Stimulated activated CD8-positive, alpha-beta memory T cell treated with anti-CD3 and anti-CD28 coated beads, Interleukin-15, amount 100 ng/mL, for 4 hours (primary cell): Measurements from ENCODE around the gene ZSWIM8.
"Not testable (repeated sequence)": the region's sequence is repeated elsewhere in the genome, so short reads cannot be mapped to it uniquely, and the experiment has no call there.

ENCODE experiments used
- DNase-seq, 2 donors: peaks; one replicate each; pipeline ENCODE4 v3.0.0-alpha.2; 2020; ENCODE audit warnings: low read depth in 2 of 2

The ZSWIM8 gene

DNA sequence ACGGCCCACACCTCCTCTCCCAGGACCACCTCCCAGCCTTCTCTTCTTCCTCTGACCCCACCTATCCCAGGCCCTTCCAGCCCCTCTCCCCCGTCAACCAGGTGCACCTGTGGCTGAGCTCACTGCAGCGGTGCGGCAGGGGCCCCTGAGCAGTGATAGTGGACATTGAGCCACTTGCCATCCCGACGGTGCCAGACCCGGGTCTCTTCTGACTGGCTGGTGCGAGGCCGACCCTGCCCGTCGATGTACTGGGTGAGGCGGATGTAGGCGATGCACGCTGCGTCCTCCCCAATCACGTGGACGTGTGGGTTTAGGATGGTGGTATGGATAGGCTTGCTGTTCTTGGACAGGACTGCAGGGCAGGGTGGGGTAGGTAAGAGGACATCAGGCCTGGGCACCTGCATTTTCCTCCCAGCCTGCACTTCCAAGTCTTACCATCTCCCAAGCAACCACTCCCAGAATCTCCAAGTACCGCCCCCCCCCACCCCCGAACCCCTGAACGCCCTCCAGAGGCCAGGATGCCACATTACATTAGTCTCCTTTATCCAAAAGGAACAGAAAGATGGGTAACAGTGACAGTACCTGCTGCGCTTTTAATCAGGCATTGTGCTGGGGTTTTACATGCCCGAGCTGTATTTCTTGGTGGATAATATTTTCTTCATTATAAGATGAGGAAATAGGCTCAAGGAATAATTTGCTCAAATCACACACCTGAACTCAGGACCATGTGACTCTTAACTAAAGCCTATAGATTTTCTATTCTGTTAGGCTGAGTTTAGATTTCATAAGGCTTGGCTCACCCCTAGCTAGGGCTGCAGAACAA is 29.7 kb downstream of the ZSWIM8 start:
- DNase-seq: no peak

DNA sequence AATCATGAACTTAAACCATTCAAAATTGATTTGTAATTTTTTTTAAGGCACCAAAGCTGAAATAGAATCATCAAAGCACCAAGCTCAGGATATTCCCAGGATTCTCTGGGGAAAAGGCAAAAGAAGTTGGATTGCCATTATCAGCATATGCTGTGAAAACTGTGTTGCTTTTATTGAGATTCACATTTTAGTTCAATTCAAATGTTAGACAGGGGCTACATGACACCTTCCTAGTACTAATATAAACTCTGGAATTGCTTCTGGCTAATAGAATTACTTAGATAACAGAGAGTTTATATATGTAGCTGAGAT is 30.3 kb downstream of the ZSWIM8 start:
- DNase-seq: no peak

DNA sequence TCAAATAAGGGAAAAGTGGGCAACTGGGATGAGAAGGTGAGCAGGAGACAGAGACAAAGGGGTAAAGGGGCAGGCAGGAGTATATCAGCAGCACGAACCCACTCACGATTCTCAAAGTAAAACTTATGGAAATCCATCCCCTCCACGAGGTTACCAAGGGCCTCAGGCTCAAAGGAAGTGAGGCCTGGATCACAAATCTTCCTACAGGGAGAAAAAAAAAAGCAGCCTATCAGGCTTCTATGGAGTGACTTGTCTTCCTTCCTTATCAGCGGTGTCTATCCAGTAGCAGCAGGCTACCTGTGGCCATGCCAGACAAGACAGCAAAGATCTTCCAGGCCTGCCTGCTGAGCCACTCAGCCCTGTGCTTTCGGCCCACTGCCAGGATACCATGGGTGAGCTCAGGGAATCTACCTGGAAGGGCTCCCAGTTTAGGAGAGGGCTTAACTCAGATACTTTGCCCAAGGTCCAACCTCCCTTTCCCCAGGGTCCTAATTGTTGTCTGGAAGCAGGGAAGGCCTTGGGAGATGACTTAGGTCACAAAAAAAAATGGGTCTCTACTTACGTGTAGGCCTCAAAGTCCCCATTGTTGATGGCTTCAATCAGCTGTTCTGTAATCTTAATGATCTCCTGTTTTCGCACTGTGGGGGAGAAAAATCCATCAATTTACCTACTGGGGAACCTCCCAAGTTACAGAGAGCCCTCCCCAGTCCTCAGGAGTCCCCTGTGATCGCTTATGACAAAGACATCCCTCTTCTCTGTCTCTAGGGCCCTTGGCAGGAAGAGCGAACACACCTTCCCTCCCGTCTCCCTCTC is 31.7 kb downstream of the ZSWIM8 start:
- no peak for DNase-seq

DNA sequence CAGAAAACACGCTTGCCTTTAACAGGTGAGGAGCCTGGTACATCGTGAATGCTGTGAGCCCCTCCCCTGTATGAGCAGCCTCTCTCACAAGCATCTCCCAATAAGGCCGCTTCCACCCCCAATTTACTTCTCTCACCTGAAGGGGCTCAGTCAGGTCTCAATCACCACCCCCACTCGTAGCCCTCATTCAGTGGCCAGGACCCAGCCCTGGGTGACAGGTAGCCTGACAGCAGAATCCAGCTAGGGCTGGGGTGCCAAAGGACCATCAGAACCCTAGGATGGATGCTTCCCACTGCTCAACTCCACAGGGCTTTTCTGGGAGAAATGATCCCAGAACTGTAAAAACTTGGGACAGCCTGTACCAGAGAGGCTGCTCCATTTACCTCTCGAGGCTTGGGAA is 32.4 kb downstream of the ZSWIM8 start:
- DNase-seq: no peak

DNA sequence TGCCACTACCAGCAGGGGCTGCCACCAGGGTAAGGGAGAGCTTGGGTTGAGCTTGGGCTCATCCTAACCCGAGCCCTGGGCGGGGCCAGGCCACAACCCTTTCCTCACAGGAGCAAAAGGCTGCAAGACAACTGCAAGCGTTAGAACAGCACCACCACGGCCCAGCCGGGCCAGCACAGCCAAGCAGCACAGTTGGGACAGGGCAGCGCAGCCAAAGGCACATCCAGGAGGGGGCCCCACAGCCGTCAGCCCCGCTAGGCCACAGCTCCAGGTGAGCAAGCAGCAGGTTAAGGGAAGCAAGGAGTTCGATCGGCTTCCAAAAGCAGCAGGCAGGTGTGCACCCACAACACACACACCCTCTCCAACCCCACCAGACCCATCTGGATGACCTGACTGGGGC is 33.0 kb downstream of the ZSWIM8 start:
- no peak for DNase-seq

DNA sequence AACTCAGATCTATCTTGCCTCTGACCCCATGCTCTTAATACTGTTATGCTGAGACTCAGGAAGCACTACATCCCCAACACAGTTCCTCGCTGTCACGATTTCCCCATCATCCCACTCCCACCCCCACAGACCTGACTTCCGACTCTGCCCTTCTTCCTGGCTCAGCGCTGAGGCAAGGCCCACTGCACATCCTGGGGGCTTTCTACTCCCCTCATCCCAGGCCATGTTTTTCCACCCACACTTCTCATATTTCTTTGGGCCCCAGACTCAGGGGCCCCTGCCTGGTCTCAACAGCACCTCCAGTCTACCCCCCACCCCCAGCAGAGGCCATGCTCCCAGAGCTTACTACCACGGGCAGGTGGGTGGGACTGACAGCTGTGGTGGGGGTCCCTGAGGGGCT is 33.7 kb downstream of the ZSWIM8 start:
- no peak for DNase-seq

DNA sequence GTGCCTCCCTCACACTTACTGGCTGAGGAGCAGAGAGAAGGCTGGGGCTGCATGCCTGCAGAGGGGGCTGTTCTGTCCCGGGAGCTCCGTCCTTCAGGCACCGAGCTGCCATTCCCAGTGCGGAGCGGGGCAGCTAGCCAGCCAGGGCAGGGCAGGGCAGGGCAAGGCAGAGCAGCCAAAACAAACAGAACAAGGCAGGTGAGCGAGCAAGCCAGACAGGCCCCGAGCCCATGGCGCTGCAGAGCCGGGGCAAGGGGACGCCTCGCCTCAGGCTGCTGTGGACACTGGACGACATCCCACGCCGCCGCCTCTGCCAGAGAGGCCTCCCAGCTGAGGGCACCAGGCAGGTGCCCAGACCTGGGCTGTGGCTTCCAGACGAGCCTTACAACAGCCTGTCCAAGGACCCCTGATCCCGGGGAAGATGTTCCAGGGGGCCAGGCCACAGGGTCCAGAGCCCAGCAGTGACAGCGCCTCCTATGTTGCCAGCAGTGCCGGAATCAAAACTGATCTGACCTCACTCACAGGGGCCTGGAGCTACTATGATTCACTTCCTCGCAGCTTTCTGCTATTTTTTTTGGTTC is 34.2 kb downstream of the ZSWIM8 start:
- DNase-seq: no peak

DNA sequence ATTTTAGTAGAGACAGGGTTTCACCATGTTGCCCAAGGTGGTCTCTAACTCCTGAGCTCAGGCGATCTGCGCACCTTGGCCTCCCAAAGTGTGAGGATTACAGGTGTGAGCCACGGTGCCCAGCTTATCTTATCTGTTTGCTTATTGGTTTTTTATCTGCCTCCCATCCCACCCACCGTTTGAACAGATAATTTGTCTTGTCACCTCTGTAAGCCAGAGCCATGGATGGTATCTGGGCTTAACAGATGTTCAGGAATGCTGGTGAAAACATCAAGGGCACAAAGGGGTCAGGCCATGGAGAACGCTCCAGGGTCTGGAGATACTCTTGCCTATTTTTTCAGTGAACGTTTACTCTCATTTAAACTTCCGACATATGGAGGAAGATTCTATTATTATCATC is 38.0 kb downstream of the ZSWIM8 start:
- DNase-seq: no peak

DNA sequence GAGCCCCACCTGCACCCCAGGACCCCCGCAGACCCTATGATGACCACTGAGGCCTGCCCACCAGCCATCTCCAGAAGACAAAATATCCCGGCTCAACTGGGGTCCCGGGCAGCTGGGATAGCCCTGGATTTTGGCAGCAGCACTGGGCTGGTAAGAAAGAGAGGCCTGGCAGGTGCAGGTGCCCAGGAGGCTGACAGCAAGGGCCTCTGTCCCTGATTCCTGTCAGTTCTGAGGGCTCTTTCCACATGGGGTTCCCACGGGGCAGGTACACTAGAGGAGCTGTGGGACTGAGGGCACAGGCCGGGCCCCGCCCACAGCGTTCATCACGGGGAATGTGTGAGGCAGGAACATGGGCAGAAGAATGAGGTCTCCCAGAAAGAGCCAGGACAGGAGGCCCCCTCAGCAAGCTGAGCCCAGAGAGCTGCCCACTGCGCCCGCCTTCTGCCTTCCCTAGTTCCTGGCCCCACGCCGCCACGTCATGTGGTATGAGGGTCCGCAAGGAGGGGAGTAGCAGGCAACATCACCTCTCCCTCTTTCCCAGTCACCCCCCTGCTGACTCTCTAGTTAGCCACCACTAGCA is 38.8 kb downstream of the ZSWIM8 start:
- no peak for DNase-seq

DNA sequence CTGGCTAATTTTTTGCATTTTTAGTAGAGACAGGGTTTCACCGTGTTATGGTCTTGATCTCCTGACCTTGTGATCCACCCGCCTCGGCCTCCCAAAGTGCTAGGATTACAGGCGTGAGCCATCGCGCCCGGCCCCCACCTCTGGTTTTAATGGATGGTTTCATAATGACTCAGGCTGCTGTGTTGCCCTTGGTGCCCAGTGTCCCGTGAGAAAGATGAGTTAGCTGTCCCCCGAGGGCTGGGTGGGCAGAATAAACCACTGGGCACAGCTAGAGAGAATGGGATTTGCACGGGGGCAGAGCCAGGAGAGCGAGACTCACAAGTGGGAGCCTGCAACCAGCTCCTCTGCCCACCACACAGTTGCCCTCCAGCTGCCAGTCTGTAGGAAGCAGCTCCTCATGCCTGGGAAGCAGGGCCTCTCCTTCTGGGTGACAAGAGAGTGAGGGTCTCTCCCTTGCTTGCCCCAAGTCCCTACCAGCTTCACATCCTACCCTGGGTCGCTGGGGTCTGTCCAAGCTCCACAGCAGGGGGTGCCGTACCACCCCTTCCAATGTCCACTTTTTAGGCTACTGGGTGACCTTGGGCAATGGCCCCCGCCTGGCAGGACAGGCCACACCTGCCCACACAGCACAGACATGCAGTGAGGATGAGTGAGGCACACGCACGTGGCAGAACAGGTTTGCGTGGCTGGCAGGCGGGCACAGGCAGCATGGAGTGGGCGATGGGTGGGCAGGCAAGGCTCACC is 42.1 kb downstream of the ZSWIM8 start:
- DNase-seq: no peak

DNA sequence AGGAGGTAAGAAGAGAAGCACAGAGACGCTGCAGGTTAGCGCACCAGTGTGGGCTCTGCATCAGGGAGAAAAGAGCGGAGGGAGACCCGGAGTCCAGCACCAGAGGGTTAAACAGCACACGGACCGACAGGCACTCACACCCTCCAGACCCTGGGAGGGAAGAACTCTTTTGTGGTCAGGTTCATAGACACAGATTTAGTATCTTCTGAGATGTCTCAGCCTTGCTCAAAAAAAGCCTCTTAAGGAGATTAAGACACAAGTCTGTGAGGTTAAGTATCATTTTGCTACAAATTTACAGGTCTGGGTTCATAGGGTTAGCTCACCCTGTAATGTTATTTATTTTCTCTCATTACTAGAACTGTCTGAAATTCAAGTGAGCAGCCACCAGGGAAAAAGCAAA is 42.8 kb downstream of the ZSWIM8 start:
- no peak for DNase-seq

DNA sequence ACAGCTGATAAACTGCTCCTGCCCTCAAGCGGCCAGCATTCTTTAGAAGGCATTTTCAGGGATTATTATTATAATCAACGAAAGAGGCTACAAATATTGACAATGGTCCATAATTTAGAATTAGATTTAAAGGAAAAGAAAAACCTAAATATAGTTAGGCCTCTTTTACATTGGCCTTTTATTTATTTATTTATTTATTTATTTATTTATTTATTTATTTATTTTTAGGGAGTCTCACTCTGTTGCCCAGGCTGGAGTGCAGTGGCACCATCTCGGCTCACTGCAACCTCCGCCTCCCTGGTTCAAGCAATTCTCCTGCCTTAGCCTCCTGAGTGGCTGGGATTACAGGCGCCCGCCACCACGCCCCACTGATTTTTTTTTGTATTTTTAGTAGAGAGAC is 43.7 kb downstream of the ZSWIM8 start:
- DNase-seq: not testable (repeated sequence)

DNA sequence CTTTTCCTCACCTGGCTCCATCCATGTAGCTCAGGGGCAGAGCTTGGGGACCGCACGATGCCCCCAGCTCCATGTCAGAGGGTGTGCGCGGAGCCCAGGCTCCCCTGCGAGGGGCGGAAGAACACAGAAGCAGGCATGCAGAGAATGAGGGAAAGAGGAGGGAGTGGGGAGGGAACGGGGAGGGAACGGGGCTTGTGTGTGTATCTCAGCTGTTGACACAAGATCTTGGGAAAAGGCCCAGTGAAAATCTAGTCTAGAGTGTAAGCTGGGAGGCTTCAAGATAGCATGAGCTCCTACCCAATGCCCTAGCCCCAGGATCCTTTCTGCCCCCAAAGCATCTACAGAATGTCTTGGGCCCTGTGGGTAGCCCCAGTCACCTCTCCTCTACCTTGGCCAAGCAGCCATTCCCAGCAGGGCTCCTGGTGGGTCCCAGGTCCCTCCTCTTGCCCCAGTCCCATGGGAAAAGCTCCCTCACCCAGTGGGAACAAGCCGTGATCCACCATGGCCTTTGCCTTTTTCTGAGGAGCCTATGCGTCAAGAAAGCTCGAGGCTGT is 51.1 kb downstream of the ZSWIM8 start:
- no peak for DNase-seq

DNA sequence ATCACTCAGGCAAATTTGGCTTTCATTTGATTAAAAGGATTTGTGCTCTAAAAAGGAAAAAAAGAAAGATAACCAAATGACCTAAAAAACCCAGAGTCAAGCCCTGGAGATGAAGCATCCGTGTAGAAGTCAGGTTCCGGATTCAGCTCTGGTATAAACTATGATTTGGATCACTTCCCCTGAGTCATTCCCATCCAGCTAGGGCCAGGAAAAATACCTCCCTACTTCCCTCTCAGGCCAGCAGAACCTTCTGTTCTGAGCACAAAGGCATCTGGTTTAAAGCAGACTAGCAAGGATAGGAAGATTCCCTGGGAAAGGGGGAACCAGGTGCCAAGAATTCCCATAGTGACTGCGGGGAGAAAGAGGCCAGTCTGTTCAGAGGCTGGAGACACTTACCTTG is 51.7 kb downstream of the ZSWIM8 start:
- DNase-seq: no peak

DNA sequence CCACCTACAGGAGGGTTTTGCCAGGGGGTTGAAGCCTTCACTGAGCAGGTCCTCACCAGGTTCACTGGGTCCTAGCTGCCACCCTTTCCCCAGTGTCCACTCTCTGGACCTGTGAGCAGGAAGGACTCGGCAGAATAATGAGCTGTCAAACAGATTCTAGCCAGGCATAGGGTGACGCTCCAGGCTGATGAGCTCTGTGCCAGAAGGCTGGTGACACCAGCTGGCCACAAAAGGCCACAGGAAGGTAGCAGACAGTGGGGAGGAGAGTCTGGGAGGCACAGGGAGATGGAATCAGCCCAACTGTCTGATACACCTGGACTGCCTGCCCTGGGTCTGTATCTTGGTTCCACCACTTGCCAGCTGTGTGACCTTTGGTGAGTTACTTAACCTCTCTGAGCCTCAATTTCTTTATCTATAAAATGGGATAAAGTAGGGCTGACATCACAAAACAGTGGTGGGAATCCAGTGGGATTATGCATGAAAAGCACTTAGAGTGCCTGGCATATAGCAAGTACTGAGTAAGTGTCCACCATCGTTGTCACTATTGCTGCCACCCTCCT is 52.7 kb downstream of the ZSWIM8 start:
- DNase-seq: no peak

DNA sequence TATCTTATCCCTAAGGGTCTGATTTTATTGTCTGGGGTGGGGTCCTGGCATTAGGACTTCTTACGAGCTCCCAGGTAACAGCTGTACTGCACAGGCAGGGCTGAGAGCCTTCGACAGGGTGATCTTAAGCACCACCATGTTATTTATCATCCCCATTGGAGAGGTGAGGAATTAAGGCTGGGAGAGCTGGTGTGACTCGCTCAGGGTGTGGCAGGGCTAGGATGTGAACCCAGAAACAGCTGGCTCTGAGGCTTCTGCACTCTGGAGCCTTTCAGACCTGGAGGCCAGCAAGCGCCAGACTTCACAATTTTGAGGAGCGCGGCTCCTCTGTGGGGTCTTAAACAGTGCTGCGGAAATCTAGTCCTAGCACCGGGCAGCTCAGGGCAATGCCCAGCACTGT is 53.4 kb downstream of the ZSWIM8 start:
- DNase-seq: no peak

DNA sequence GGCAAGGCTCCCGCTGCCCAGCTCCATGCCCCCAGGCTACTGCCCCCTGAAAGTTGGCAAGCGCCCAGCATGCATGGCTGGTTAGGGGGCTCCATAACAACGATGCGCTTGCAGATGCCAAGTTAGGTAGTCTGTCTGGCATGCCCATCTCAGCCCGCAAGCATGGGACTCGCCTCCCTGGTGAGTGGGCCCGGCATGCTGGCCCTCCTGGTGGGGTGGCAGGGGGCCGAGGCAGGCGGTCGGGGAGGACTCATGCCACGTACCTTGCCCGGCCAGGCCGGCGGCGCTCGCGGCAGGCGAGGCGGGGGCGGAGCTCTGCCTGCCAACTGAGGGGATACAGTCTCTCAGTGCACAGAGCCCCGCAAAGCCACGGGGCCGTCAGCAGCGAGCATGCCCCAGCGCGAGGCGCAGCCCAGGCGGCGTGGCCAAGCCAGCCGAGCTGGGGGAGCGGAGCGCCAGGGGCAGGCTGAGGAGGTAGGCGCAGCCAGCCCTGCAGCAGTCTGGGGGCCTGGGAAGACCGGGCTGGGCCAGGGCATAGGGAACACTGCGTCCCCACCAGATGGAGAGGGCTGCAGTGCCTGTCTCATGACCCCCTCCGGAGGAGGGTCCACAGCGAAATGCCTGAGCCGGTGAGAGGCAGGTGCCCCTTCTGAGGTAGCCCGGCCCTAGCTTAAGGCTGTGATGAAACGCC is 54.0 kb downstream of the ZSWIM8 start:
- no peak for DNase-seq

DNA sequence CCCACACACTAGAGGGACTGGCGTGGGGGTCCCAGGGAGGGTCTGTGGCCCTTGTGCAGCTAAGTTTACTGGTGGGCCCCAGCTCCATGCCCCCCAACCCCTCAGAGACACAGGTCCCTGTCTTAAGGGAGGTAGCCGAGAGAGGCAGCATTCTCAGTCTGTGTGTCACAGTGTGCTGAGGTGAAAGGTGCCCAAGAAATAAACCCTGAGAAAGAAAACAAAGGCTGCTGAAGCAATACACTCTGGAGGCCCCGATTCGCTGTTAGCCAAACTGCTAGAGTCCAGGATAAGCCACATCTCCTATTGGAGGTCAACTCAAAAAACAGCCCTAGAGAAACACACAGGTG is 54.6 kb downstream of the ZSWIM8 start:
- DNase-seq: no peak

DNA sequence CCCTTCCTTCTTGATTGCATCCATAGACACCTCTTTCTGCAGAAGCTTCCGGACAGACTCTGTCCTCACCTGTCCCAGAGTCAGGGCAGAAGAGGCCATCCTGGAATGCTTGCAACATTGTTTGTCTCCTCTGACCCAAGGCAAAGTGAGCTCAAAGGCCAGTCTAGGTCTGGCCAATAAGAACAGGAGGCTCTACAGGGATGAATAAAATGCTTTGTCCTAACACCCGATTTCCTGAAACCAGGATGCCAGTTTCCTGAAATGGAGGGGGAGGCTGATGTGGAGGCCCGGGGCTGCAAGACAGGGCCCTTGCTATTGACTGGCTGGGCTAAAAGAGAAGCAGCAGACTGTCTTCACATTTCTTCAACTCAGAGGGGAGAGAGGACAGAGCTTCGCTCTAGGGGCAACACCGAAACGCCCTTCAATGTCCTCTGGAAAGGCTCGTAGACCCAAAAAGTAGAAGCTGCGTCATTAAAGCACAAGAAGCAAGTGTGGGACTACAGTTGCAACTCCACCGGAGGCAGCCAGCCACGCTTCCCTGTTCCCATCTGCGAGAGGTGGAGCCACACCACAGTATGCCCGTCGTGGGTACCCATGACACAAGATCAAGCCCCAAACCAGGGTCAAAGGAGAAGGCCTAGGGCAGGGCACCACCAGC is 55.1 kb downstream of the ZSWIM8 start:
- no peak for DNase-seq

DNA sequence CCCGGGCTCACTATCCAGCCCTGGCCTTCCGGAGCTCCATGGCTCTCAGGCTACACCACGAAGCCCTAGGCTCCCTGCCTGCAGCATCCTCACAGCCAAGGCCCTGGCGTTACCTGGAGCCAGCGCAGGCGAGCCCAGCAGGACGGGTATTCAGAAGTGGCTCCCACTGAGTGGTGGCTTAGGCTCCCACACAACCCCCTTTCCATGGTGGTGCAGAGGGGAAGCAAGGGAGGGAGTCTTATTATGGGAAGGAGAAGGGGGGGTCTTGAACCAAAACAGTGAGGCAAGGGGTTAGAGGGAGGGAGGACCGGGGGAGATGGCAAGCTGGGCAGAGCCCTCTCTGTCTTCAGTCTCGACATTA is 55.6 kb downstream of the ZSWIM8 start:
- DNase-seq: no peak
